HG03521 (cell line): ENCODE data around the gene GALNT17.

Experiments used
- ATAC-seq: cut with Tn5 transposase; IDR thresholded peaks from one replicate; pipeline ENCODE4 v1.9.1; 2021; ENCODE audit warnings: mild to moderate bottlenecking, moderate library complexity; ENCODE audit not compliant: unreplicated experiment

GALNT17 gene

GRCh38 chr7:71132127-71132376, at the start of gene GALNT17:
Gene GALNT17 (plus strand): TSS chr7:71132144.
- no peak for ATAC-seq

DNA sequence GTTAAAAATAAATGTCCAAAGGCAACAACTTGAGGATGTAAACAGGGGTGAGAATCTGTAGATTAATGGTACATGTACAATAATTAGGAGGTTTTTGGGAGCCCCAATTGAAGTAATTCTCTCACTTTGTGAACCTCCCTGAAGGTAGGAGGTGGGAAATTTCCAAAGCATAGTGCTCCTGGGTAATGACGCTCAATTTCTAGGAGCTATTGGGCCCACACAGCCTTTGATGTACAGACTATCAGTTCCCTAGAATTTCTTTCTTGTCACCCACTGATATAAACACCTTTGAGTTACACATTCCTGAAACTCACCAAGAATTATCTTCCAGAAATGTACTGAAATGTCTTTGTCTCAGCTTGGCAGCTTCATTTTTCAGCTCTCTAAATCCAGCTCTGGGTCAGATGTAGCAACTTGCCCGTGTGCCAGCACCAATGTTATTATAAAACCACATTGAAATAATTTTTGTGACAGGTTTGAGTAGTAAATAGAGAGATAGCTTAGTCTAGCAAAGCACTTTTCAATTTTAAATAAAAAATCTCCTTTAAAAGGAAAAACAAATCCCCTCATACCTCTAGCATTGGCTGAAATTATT, 36.6 kb upstream of the GALNT17 start:
- no peak for ATAC-seq

DNA sequence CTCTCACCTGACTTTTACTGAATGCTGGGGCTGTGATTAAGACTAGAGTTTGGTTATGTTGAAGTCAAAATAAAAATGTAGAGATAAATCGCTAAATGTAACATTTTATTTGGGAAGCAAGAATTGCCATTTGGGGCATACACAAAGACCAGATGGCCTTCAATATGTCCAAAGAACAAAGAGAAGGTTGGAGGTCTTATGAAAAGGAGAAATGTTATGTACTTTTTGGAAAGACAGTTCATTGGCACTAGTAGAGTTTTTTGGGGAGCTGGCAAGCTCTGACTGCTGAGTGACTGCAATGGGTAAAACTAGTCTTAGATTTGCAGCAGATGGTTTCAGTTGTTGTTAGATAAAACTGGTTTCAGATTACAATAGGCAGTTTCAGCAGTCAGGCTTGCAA, 35.6 kb upstream of the GALNT17 start:
- no peak for ATAC-seq

GRCh38 chr7:71106226-71106625, 25.7 kb upstream of the GALNT17 start:
- no peak for ATAC-seq

GRCh38 chr7:71112436-71112835, 19.5 kb upstream of the GALNT17 start:
- no peak for ATAC-seq

DNA sequence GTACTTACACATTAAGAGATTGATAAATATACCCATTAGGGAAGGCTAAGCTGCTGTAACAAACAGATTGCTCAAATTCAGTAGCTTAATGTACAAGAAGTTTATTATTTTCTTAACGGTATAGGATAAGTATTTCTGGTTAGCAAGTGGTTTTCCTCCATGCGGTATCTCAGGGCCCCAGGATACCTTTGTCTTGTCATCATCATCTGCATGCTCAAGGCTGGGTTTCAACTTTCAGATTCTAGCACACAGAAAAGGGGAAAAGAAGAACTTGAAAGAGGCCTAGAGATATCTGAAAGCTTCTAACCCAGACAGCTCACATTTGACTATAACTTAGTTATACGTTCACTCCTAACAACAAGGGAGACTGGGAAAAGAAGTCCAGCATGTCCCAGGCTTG, 11.8 kb upstream of the GALNT17 start:
- no peak for ATAC-seq

DNA sequence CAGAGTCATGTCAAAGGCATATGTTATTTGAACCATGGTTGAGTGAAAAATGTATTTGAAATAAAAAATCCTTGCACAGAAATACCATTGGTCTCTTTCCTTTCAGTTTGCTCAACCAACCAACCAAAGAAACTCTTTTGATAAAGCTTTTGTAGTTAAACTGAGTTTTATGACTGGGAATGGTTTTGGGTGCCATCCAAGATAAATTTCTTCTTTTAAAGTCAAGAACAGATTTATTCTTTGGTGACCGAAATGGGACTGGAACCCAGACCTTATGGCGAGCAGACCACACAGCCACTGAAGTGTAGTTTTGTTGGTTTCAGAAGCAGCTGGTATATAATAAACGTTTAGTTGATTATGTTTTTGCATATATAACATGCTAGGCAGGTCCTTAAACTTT, 2.8 kb upstream of the GALNT17 start:
- no peak for ATAC-seq

- no peak for ATAC-seq
Measured at GRCh38 chr7:71130031-71130679, 1.8 kb upstream of the GALNT17 start.

DNA sequence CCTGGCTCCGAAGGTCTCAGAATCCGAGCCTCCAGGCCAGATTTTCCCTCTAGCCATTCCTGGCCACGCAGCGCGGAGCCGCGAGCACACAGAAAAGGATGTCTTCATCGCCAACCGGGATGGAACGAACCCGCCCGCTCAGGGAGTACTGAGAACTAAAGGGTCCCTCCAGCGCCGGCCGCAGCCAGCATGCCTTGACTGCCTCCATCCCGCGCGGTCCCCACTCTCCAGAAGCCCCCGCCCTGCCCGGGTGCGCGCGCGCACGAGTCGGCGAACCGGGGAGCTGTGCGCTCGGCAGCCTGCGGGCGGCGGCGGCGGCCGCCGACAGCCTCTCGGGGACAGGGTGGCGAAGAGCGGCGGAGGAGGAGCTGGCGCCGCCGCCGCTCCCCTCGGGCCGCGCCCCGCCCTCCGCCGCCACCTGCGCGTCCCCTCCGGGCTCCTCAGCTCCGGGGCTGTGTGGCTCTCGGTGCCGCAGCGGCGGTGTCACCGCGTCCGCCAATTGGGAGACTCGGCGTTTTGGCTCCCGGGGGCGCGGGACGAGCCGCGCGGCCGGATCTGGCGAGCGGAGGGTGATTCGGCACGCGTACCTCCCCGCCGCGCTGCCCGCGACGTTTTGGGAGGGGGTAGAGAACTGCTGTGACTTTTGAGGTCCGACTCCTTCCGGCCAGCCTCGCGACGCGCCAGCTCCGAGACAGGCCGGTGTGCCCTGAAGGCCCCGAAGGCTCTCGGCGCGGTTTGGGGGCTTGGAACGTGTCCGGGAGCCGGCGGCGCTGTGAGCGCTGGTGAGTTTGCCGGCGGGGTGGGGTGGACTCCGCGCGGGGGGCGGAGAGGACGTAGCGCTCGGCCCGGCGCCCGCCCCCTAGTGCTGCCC, 453 bp upstream of the GALNT17 start:
- ATAC-seq = no peak

GRCh38 chr7:71132377-71133231, 660 bp downstream of the GALNT17 start:
- no peak for ATAC-seq

DNA sequence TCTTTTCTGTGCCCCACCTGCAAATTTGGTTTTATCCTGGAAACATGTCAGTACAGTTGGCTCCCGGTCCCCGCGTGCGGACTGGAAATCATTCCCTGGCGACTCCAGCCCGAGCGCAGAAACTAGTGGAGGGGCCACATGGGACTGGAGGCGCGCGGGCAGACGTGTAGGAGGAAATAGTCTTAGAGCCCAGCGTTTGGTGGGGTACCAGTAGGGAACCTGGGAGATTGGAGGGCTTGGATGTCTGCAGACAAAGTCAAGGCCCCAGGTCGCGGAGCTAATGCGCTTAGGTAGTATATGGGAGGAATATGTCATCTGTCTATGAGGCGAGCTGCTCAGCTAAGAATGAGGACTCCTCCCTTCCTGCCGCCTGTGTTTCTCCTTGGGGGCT, 1.3 kb downstream of the GALNT17 start:
- no peak for ATAC-seq

GRCh38 chr7:71133856-71134255, 1.9 kb downstream of the GALNT17 start:
- ATAC-seq = no peak

DNA sequence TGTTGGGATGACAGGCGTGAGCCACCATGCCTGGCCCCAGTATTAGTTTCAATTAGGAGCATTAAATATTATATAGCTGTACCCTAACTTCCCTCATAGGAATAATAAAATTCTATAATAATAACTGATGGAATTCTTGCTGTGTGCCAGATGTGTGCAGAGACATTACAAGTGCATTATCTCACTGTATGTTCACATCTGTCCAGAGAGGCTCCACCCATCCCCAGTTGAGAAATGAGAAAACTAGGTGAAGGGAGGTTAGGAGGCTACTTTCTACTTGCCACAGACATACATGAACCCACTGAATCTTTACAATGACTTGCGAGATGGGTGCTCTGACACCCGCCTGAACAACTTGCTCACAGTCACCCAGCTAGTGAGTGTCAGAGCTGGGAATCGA, 3.2 kb downstream of the GALNT17 start:
- no peak for ATAC-seq

- no peak for ATAC-seq
Measured at GRCh38 chr7:71135663-71136062, 3.7 kb downstream of the GALNT17 start.

GRCh38 chr7:71137479-71137878, 5.5 kb downstream of the GALNT17 start:
- no peak for ATAC-seq

GRCh38 chr7:71140264-71140663, 8.3 kb downstream of the GALNT17 start:
- no peak for ATAC-seq

DNA sequence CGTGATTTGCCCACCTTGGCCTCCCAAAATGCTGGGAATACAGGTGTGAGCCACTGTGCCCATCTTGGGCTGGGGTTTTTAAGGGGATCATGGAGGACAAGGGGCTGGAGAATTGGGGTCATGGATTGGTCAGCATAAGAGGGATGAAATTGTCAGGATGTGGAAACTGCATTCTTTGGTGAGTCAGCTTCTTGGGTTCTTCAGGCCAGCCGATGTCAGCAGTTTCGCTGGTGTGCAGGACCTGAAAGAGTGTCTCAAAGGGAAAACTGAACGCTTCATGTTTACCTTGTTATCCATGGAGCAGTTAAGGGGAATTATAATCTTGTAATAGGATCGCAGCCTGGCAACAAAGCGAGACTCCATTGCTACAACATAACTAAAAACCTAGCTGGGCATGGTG, 13.0 kb downstream of the GALNT17 start:
- ATAC-seq = no peak

DNA sequence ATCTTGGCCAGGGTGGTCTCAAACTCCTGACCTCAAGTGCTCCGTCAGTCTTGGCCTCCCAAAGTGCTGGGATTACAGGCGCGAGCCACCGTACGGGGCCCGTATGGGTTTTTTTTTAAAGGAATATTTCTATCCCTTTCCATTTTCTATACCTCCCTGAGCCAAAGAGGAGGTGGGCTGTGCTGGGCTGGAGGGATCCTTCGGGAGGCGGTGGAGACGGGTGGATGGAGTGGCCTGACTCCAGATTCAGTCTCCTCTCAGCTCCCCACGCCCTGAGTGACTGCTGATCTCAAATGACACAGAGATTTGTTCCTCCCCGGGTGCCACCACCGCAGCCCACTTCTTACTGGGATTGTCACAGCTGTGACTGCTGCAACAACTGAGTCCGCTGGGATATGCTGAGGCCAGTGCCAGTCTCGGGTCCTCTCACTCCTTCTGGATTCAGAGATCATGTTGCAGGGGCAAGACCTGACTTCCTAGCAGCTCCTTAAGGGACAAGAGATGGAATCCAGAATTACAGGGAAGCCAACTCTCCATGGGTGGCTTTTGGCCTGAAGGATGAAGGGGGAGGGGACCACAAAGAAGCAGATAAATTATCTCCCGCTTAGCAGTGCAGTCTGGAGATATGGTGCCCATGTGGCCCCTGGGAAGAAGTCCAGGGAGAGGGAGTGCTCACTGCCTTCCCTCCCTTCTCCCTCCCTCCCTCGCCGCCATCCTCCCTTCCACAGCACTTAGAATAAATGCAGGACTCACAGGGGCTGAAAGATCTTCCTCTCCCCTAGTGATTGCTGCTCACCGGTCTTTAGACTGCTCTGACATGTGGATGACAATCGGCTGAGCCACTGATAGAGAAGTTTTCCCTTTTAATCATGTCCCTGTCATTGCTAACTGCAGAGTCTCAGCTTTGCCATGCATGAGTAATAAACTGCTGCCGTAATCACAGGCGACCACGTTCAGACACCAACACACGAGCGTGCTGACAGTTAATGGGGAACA, 14.3 kb downstream of the GALNT17 start:
- ATAC-seq = no peak

DNA sequence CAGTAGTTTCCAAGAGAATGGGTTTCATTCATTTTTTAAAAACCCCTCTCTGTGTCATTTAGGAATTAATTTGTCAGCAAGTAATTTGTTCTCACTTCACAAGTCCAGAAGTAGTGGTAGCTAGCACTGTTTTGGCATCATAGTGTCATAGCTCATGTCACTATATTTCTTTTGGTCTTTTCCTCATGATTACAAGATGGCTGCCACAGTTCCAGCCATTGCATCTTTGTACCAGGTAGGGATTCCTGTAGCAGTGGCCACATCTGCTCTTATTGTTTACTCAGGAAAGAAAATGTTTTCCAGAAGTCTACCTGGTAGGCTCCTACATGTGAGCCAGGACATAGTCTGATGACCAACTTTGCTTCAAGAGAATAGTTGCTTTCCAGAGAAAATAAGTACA, 16.2 kb downstream of the GALNT17 start:
- ATAC-seq = no peak

- no peak for ATAC-seq
Measured at GRCh38 chr7:71155236-71155635, 23.3 kb downstream of the GALNT17 start.
